GM19025 (cell line): ENCODE measurements around the gene TMEM272.

ENCODE experiments used
- ATAC-seq: cut with Tn5 transposase; IDR thresholded peaks from one replicate; pipeline ENCODE4 v1.9.1; 2021; ENCODE audit warnings: mild to moderate bottlenecking, low read depth, moderate library complexity; ENCODE audit not compliant: unreplicated experiment

TMEM272 gene

DNA sequence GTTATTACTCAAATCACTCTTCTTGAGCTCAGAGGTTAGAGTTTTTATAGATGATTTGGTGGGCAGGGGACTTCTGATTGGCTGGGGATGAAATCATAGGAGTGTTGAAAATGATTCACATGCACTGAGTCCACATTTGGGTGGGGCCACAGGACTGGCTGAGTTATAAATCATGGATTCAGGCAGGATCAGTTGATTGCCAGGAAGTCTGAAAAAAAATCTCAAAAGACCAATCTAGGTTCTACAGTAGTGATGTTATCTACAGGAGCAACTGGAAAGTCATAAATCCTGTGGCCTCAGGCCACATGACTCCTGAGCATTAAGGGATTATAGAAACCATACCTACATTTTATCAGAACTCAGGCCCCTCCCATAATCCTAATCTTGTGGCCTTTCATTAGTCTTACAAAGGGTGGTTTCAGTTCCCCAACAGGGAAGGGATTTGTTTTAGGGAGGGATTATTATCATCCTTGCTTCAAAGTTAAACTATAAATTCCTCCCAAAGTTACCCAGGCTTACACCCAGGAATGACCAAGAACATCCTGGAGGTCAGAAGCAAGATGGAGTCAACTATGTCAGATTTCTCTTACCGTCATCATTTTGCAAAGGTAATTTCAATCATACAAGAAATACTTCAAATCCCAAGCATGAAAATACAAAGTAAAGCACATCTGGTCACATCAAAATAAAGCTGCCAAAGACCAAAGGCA is 11.2 kb upstream of the TMEM272 start:
- ATAC-seq: no peak

DNA sequence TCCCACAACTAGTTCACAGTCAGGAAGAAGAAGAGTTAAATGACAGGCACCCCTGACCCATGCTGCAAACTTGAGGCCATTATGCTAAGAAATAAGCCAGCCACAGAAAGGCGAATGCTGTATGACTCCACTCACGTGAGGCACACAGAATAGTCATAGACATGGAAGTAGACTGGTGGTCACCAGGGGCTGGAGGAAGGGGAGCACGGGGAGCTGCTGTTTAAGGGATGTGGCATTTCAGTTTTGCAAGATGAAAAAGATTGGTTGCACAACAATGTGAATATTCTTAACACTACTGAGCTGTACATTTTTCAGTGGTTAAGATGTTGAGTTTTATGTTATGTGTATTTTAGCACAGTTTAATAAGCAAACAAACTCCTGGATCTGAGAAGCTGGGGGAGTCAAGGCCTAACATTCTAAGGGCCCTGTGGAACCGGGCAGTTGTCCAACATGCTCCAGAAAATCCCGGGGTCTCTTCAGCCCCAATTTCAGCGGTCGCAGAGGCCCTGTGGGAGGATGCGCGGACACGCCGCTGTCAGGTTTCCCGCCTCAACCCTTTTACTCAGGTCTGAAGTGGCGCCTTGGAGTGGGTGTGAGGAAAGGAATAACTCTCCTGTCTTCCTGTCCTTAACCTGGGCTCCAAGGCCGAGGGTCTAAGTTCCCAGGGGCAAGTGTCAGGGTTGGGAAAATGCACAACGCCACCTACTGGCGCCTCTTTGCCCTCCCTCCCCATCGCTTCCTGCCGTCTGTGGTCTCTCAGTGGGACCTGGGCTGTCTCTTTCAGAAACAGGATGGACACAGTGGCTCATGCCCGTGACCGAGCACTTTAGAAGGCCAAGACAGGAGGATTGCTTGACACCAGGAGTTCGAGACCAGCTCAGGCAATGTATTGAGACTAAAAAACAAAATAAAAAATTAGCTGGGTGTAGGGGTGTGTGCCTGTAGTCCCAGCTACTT is 4.4 kb upstream of the TMEM272 start:
- no peak for ATAC-seq

DNA sequence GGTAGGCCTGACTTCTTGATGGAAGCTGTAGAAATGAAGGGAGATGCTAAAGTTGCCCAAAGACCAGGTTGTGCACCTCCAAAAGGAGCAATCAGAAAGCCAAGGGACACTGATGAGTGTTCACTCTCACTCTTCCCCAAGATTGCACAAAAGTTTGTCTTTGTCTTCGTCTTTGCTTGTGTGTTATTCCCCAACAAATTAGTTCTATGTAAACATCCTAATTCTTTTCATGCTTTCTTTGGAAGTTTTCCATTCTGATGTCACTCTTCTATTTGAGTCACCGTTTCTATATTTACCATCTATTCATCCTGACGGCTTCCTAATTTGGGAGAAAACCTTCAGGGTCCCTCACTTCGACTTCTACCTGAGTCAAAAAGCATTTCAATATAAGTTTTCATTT is 3.7 kb upstream of the TMEM272 start:
- ATAC-seq: no peak

DNA sequence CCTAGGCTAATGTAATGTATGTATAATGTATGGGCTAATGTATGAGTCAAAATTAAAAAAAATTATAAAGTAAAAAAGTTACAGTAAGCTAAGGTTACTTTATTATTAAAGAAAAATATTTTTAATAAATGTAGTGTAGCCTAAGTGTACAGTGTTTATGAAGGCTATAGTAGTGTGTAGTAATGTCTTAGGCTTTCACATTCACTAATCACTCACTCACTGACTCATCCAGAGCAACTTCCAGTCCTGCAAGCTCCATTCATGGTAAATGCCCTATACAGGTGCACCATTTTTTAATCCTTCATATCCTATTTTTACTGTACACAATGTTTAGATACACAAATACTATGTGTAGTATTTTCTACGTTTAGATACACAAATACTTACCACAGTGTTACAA is 1.8 kb upstream of the TMEM272 start:
- ATAC-seq: no peak

DNA sequence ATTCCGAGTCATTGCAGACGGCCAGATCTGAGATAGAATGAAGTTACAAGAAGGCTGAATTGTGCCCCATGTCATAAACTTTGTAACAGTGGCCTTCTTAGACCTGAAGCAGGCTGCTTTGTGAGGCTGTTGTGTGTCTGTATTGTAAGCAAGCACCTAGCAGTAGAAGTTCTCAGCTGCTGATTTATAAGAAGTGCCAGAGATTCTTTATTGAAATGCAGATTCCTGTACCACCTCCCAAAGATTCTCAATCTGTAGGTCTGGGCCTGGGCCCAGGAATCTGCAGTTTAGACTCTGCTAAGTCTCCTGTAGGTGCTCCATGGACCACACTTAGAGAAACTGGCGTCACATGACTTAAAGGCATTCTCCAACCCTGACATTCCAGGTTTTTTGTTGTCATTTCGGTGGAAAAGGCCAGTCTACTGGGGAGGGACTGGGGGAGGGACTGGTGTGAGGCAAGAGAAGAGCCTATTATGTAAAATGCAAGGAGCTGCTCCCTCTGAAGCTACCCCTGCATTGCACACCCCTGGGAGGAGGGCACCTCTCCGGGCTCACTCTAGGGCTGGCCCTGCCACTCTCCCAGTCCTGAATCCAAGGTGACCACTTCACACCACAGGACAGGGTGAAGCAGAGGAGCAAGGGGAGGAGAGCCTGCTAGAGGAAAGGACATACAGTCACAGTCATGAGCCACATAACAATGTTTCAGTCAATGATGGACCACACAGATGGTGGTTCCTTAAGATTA is 769 bp upstream of the TMEM272 start:
- ATAC-seq: no peak

DNA sequence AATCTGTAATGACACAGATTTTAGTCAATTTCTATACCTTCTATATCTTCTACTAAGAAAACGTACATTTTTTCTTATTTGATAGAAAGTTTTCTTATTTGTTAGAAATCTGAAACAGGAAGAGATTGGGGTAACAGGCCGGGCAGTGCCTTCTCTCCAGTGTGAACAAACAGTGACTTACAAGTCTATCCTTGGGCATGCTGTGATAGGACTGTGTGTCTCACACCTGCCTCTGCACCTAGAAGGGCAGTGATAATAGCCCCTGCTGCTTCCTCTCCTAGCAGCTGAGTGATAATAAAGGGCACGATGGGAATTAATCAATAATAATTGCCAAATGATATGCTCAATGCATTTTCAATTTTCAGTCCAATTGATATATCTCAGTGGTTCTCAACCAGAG is 1.4 kb downstream of the TMEM272 start:
- no peak for ATAC-seq

DNA sequence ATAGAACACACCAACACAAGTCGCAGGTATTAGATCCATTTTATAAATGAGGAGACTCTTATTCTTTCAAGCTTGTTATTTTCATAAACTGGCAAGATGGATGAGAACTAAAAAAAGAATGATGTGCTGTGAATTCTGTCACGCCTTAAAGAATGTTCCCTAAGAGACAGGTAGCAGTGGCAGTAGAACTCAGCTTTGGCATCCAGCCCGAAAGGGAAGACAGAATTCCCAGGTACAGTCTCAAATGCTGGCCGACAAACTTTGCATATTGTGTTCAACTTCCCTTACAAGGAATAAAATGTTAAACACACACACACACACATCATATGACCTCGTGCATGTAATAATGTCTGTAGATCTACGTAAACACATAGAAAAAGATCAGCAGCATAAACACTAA is 3.2 kb downstream of the TMEM272 start:
- ATAC-seq: no peak

DNA sequence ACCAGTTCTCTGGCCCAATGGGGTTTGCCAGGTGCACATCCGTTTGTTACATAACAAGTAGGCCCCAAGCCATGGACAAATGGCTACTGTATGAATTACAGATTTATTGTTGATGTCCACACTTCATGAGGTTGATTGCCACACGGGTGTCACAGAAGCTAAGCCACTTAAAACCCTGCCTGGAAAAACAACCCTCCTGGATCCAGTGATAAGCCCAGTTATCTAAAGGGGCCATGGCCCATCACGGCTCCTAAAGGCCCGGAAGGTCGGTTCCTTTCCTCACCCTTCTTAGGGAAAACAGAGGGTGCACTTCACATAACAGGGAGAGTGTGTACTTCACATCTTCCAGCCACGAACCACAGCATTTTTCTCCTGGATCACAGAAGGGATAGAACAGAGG is 4.1 kb downstream of the TMEM272 start:
- ATAC-seq: no peak

DNA sequence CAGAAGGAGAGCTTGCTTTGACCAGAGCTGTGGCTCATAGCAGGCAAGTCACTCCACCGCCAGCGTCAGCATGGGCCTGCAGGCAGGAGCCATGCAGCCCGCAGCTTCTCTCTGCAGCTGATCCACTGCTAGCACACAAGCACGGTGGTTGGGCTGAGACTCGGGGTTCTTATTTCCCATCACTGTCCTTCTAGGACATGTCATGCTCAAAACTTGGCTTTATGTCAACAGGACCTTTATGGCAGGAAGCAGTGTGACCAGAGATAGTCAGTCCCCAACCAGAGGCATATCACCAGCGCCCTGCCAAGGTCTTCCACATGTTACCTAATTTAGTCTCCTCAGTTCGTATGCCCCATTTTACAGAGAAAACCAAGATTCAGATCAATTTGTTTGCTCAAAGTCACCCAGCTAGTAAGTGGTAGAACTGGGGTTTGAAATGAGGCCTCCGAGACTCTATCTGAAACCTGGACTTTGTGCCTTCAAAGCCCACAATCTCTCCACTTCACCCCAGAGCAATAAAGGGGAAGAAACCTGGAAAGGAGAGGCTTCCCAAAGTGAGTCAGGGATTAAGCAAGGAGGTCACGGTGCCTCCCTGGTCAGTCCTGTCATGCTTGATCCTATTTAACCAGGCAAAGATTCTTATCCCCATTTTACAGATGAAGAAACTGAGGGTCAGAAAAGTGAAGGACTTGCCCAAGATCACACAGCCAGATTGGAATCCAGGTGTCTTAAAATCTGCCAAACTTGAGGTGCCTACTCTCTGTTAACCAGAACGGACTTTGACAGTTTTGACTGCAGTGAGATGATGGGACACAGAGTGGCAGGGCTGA is 5.1 kb downstream of the TMEM272 start:
- no peak for ATAC-seq

DNA sequence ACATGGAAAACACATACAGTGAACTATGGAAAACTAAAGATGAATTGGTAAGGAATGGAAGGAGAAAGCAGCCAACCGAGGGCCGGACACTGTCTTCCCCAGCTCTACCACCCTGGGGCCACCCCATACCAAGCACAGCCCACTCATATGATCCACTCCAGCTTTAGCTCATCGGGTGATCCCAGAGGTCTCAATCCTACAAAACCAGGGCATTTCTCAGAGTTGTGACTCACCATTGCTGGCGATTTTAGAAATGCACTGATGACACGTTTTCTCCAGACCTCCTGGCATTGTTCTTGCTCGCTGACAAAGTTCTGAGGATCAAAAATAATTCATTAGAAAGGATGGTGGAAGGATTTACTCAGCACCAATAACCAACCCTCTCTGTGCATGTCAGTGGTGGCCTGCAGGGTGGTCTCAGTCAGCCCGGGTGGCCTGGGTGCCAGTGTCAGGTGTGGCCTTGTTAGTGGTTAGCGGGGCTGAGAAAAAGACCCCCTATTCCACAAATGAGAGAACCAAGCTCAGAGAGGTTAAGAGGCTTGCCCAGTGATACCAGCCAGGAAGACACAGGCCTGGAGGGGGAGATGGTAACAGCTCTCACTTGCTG is 6.6 kb downstream of the TMEM272 start:
- ATAC-seq: no peak

DNA sequence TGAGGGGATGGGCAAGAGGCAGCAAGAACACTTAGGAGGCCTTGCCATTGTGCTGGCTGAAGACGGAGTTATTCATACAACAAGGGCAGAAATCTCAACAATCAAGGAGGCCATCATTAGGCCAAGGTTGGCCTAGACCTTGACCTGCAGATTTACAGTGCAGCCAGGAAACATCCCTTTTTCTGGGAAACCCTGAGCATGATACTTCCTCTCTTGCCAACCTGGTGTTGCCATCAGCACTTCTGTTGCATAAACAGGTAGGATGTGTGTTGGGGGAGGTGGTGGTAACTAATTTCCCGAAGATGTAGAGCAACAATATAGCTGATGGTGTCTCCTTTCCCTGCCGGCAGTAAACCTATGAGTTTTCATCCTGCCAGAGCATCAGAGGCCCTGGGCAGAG is 8.0 kb downstream of the TMEM272 start:
- ATAC-seq: no peak

DNA sequence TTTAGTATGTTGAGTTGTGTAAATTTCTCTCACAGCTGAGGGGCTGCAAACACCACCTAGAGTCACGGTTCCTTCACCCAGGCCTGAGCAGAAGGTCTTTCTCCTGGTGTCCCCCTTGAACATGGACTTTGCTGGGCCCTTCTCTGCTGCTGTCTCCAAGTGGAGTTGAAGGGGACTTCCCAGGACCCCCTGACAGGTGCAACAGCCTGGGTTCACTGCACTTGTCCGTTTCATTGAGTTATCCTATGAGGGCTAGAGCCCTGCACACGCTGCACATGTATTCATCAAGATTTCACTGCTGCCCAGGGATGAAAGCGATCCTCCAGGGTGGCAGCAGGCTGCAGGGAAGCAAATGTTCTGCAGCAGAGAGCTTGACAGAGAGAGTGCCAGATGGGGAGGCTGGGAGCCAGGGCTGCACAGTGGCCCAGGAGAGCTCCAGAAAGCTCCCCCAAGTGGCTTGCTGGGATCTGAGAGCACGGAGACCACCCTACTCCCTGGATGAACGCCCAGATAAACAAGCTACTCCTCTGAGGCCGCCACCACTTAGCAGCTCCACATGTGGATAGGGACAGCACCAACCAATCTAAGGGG is 10.3 kb downstream of the TMEM272 start:
- ATAC-seq: no peak

DNA sequence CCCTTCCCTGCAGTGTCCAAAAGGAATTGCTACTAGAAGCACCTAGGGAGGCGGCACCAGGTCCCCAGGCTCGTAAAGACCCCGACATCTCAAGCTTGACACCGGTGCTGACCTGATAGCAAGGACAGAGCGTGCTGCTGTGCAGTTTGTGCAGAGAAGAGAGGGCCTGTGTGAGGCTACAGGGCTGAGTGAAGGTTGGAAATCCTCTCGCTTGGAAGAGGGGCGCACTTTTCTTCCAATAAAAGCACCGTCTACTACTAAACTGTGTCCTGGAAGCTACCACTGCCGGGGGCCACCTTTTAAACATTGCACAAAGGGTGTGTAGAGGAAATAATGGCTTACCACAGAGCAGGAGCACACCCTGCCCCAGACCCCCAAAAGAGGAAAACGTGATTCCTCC is 11.0 kb downstream of the TMEM272 start:
- no peak for ATAC-seq

DNA sequence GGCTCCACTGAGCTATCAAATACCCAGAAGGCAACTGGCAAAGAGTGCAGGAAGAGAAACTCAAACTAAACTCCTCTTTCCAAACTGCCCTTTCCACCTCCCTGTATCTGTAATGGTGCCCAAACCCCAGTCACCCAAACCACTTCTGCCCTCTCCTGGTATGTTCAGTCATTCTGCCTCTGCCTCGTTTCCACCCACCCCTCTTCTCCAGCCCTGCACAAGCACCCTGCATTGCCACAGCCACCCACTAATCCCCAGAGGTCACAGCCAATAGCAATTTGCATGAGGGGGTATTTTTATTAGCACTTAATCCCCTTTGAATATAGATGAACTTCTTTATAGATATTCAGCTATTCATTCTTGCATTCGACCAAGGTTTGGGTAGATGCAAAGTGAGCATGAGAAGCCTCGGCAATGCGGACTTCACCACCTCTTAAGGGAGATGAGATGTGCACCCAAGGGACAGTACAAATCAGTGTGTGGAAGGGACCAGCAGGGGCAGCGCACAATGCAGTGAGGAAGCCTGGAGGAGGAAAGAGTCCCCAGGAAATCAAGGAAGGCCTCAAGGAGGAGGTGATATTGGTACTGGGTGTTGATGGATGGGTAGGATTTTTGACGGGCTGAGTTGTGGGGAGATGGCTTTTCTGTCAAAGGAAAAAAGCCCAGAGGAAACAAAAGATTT is 12.4 kb downstream of the TMEM272 start:
- ATAC-seq: peak; percentile 65

DNA sequence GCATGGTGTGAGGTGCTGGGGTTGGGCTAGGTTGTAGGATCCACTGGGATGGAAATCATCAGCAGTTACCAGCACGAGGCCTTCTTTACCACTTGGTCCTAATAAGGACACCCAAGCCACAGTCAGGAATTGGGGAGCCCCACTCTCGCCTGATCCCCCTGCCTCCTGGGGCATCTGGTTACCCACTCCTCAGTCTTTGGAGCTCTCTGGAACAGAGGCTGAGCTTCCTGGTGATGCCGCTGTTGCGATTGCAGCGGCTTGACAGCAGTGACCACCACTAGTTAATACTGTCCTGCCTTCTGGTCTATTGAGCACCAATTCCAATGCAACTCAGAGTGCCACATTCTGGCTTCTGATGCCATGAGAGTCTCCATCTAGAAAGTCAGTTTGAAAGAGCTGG is 13.5 kb downstream of the TMEM272 start:
- no peak for ATAC-seq

DNA sequence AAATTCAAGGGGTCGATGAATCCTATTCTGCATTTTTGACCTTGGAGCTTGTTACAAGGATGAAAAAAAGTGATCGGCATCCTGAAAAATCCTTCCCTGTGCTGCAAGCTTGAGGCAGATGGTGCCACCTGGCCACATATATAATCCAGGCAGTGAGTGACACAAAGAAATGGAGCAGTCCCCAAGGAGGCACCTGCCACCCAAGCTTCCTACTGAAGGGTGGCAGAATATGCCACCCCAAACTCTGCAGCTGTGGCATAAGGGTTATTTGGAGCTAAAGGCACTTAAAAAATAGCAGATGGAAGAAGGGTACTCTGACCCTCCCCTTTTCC is 15.4 kb downstream of the TMEM272 start:
- ATAC-seq: no peak

DNA sequence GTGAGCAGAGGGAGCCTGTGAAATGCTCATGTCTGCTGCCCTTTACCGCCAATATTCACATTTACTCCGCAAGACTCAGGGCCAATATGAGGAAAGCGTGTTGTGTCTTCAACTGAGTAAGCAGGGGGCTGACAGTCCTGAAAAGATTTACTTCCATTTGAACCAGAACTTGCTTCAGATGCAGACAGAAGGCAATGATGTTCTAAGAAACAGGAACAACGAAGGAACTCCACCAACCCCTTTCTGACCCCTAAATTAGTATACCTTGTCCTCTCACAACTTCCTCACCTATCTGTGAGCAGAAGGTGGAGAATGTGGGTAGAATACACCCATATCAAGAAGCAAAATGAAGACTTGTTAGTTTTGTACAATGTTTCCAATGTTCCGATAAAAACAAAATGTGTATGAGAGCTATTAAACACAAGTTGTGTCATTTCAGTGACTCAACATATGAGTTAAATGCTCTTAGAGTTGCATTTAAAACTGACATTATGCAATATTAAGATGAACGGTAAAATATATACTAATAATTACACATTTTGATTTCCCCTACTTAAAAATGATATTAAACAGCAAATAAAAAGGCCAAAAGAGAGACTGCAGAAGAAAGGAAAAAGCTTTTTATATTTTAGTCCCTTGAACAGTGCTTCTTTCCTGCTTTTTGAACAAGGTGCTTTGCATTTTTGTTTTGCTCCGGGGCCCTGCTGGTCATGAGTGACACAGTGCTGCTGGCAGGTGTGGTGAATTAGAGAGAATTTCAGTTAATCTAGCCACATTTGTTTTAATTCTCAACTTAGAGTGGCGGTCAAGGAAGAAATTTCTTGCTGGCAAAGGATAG is 16.0 kb downstream of the TMEM272 start:
- no peak for ATAC-seq

DNA sequence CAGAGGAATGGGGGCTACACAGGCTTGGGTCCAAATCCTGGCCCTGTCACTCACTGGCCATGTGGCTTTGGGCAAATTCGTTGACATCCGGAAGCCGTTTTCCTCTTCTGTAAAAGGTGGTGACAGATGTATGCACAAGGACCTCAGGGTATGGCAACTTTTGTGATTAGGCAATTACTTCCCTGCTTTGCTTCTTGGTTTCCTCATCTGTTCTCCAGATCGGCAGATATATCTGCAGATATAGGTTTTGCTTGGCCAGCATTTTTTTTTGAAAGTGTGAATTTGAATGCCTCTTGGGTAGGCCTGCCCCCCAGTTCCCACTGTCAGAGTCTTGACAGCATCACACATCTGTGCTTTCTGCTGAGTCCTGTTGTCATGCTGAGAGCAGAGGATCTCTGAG is 17.7 kb downstream of the TMEM272 start:
- ATAC-seq: no peak
